Right lobe of liver (tissue), 4 donors: Measurements from ENCODE around the gene ALKBH6.

Experiments
- POLR2A ChIP-seq: fragments of 450-650 bp; IDR thresholded peaks from one replicate; pipeline ENCODE4 v1.6.1; 2017; ENCODE audit warnings: antibody characterized with exemption, mild to moderate bottlenecking
- TF ChIP-seq, protein P1 (sequence below), 4 donors: fragments of 200-600 bp in 3 of 4; fragments of 450-650 bp in 1 of 4; IDR thresholded peaks; one replicate each; pipeline versions ENCODE4 v1.5.1 to v1.8.0; 2016 to 2022; ENCODE audit warnings: antibody characterized with exemption in 4 of 4, mild to moderate bottlenecking in 2 of 4
- donor health status: DM: no; HTN: no; CAD: no.
- donor health status: DM: no; HTN: no; CAD: no.
- donor health status: DM: no; HTN: yes; CAD: no.

DNA sequence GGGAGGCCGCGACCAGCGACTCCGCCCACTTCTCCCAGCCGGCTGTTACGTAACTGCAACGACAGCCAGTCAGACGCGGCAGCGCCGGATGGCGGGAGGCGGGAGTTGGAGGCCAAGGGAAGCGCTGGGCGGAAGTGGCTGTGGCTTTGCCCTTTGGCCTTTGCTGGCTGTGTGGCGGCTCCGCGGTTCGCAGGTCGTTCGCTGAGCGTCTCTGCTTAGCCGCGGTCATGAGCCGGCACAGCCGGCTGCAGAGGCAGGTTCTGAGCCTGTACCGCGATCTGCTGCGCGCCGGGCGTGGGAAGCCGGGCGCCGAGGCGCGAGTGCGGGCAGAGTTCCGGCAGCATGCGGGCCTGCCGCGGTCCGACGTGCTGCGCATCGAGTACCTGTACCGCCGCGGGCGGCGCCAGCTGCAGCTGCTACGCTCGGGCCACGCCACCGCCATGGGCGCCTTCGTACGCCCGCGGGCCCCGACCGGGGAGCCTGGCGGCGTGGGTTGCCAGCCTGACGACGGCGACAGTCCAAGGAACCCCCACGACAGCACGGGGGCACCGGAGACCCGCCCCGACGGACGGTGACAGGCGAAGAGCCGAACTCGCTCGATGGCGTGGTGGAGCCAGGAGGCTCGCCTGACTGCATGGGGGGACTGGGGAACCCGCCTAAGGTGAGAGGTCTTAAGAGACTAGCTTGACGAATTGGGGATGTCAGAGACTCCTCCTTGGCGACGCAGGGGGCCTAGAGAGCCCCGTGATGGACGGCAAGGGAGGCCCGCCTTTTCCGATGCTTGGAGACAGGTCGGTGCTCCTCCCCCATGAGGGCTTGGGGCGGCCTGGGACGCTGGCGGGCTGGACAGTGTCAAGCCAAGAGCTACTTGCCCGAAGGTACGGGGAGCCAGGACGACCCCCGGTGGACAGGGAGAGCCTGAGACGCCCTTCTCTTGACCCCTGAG lies 18.7 kb downstream of the ALKBH6 start, which contains the start of gene SDHAF1:
- TF ChIP-seq POLR2A = peak; percentile 87
- TF ChIP-seq, protein P1, sequence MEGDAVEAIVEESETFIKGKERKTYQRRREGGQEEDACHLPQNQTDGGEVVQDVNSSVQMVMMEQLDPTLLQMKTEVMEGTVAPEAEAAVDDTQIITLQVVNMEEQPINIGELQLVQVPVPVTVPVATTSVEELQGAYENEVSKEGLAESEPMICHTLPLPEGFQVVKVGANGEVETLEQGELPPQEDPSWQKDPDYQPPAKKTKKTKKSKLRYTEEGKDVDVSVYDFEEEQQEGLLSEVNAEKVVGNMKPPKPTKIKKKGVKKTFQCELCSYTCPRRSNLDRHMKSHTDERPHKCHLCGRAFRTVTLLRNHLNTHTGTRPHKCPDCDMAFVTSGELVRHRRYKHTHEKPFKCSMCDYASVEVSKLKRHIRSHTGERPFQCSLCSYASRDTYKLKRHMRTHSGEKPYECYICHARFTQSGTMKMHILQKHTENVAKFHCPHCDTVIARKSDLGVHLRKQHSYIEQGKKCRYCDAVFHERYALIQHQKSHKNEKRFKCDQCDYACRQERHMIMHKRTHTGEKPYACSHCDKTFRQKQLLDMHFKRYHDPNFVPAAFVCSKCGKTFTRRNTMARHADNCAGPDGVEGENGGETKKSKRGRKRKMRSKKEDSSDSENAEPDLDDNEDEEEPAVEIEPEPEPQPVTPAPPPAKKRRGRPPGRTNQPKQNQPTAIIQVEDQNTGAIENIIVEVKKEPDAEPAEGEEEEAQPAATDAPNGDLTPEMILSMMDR (IDR thresholded peaks at IDR 0.05) = peak in 2 of 4 donors; percentile 5 to 10
